D721Med (cell line): Measurements from ENCODE around the gene CRPPA.

Source experiments
- DNase-seq: peaks from one replicate; pipeline ENCODE4 v3.0.0; 2011; ENCODE audit warnings: low spot score; ENCODE audit not compliant: insufficient read length
- FAIRE-seq: peaks from 2 replicates; lab custom pipeline; 2011; peaks lifted over from hg19 to GRCh38; lab: Jason Lieb, UNC
- TF ChIP-seq, protein P1 (sequence below): IDR thresholded peaks from 2 replicates; pipeline ENCODE4 v1.5.1; 2012; ENCODE audit warnings: mild to moderate bottlenecking, control low read depth; ENCODE audit not compliant: insufficient read depth; ENCODE audit errors: missing control alignments

CRPPA gene

DNA sequence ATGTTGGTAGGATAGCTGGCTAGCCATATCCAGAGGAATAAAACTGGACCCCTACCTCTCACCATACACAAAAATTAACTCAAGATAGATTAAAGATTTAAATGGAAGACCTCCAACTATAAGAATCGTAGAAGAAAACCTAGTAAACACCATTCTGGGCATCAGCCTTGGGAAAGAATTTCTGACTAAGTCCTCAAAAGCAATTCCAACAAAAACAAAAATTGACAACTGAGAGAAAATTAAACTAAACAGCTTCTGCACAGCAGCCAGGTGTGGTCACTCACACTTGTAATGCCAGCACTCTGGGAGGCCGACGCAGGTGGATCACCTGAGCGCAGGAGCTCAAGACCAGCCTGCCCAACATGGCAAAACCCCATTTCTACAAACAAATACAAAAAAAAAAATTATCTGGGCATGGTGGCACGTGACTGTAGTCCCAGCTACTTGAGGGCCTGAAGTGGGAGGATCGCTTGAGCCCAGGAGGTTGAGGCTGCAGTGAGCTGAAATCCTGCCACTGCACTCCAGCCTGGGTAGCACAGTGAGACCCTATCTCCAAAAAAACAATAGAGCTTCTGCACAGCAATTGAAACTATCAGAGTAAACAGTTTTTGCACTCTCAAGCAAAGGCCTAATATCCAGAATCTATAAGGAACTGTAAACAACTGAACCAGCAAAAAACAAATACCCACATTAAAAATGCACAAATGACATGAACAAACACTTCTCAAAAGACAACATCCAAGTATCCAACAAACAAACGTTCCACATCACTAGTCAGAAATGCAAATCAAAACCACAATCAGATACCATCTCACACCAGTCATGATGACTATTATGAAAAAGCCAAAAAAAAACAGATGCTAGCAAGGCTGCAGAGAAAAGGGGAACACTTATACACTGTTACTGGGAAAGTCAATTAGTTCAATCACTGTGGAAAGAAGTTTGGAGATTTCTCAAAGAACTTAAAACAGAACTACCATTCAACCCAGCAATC is 4.8 kb downstream of the CRPPA start:
- DNase-seq (no peak), FAIRE-seq (no peak)

DNA sequence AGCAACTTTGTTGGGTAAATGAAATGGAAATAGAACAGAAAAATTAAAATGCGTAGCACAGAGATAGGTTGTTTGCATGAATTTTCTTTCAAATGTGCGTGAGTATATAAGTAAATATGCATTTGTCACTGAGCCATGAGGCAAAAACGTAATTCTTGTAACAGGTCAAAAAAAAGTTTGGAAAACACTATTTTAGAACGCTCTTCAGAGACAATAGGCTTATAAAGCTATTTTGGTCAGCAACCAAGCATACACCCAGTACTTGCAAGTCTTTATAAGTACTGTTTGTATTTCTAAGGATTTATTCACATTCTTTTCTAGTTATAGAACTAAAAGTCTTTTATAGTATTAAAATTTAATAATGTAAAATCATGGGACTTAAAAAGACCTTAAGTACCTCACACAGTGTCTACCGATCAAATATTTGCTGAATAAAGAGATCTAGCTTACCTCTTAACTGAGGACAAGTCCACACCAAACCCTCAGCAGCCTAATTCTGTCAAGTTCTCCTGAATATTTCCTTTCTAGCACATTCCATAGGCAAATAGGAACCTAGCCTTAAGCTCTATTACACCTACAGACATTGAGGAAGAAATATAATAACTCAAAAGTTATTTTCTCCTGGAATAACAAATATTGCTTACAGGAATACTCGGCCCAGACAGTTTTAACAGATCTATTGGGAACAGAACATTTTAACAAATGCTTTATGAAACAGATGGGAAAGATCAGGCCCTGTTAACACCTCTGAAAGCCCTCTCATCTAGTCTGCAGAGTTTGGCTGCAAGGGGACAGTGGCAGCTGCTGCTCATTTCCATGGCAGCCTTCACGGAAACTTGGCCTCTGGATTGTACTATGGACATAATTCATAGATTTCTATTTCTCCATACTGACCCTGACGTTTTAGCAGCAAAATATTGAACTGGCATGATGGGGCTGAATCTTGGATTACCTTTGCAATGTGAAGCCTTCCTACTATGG is 8.8 kb downstream of the CRPPA start:
- no peak for FAIRE-seq
- TF ChIP-seq, protein P1, sequence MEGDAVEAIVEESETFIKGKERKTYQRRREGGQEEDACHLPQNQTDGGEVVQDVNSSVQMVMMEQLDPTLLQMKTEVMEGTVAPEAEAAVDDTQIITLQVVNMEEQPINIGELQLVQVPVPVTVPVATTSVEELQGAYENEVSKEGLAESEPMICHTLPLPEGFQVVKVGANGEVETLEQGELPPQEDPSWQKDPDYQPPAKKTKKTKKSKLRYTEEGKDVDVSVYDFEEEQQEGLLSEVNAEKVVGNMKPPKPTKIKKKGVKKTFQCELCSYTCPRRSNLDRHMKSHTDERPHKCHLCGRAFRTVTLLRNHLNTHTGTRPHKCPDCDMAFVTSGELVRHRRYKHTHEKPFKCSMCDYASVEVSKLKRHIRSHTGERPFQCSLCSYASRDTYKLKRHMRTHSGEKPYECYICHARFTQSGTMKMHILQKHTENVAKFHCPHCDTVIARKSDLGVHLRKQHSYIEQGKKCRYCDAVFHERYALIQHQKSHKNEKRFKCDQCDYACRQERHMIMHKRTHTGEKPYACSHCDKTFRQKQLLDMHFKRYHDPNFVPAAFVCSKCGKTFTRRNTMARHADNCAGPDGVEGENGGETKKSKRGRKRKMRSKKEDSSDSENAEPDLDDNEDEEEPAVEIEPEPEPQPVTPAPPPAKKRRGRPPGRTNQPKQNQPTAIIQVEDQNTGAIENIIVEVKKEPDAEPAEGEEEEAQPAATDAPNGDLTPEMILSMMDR, result no peak
- no peak for DNase-seq

More for the DNA sequence above, 4.8 kb downstream of the CRPPA start:
- TF ChIP-seq, protein P1, result no peak

DNA sequence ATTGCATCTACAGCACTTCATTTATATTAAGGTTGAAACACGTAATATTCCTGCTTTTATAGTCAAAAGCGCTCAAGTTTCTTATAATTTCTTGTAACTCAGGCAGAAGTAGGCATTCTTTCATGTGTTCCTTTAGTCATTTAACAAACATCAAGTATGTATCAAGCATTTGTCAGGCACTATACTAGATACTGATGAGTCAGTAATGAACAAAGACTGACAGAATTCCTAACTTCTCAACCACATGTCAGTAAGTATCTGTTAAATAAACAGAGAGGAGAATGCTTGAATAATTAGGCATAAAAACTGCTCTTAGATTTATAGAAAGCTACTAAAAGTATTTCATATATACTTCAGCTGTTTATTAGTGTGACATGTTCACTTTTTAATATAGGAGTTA is 9.9 kb downstream of the CRPPA start:
- no peak for FAIRE-seq
- TF ChIP-seq, protein P1, result no peak
- no peak for DNase-seq

DNA sequence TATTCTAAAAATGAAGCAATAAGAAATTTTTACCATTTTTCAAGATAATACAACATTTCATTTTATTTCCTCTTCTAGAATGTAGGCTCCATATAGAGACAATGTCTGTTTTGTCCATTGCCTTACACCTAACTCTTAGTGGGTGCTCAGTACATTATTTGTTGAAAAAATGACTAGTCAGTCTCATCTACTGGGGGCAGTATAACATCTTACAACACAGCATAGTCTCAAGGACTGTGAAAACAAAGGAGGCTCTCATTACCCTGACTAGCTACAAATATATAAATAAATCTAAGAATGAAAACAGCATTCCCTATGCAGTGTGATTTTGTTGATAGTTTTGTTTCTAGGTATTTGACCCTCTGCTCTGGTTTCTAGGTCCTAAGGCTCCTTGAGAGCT is 11.6 kb downstream of the CRPPA start:
- TF ChIP-seq, protein P1, result no peak
- DNase-seq, result no peak
- FAIRE-seq, result no peak

DNA sequence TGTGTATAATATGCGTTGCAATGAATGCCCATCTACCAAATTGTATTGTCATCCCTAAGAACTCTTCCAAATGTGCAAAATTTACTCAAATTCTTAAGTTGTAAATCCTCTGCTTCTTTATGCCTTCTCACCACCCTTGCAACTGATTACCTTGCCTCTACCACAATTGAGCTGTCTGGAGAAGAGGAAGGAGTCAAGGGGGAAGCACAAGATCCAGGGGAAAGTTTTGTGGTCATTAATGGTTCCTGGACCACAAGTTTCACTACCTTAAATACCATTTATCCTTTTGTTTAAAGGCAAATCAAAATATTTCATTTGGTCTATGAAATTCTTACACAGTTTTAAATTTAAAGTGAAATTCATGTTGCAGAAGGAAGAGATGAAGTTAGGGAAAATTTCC is 16.7 kb downstream of the CRPPA start:
- no peak for FAIRE-seq
- DNase-seq, result no peak
- TF ChIP-seq, protein P1, result no peak

DNA sequence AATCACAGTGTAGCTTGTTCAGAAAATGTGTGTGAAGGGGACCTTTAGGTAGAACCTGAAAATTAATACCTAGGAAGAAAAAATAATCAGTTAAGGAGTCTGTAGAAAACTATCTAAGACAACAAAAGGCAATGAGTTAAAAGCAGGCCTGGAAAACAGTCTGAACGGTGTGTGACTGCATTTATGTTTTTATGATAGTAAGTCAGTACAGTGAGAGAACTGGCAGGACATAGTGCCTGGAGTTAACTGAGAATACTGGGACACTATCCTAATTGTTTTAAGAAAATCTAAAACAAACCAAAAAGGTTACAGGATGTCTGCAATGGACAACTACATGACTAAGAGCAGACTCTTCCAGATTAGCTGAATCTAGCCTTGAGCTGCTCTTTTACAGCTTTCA is 17.9 kb downstream of the CRPPA start:
- TF ChIP-seq, protein P1, result no peak
- FAIRE-seq (no peak), DNase-seq (no peak)
